IMR-90 (cell line): ENCODE data around the gene CATSPER1. TPM values are rescaled to one million over a fixed set of nuclear protein-coding genes. Genes with fewer than 3 reads are reported as not detected.

Experiments used
- ATAC-seq: fragments of 200-7000 bp; cut with Tn5 transposase; 2 replicates; pipeline ENCODE4 v1.9.1; 2020; ENCODE audit warnings: low read depth, mild to moderate bottlenecking, moderate library complexity
- BruUV-seq: library from RNA; stranded (reverse); fragments of 400-500 nt; replicated peaks from 2 replicates; lab custom pipeline; 2021; lab: Mats Ljungman, UMichigan
- CTCF ChIA-PET: fragments of 300-600 bp; formaldehyde crosslinking; extraction: SDS; loops from one replicate; lab custom pipeline; 2021; ENCODE audit warnings: antibody characterized with exemption; lab: Yijun Ruan, JAX
- POLR2A ChIA-PET: fragments of 300-600 bp; sonication (Branson Sonifier 250); formaldehyde crosslinking; loops from one replicate; lab custom pipeline; 2022; ENCODE audit warnings: antibody characterized with exemption; ENCODE audit not compliant: unreplicated experiment; lab: Charles Lee
- DNase-seq: peaks from one replicate; pipeline ENCODE4 v3.0.0; 2013
- H2AFZ ChIP-seq: replicated peaks from 2 replicates; pipeline ENCODE3; 2013; ENCODE audit warnings: low read length, mild to moderate bottlenecking; ENCODE audit not compliant: poor library complexity
- H2AK5ac ChIP-seq: 2 replicates; pipeline ENCODE4 v1.6.1; 2013; ENCODE audit warnings: low read depth, low read length, inconsistent platforms
- H2AK9ac ChIP-seq: replicated peaks from 2 replicates; pipeline ENCODE3; 2013; ENCODE audit warnings: mild to moderate bottlenecking, low read depth, low read length, moderate library complexity; ENCODE audit not compliant: poor library complexity
- H2BK120ac ChIP-seq: 2 replicates; pipeline ENCODE4 v1.6.1; 2013; ENCODE audit warnings: low read depth, low read length, inconsistent platforms
- H2BK15ac ChIP-seq: 3 replicates; pipeline ENCODE4 v1.6.1; 2013; ENCODE audit warnings: low read depth, low read length, inconsistent platforms
- H2BK20ac ChIP-seq: 2 replicates; pipeline ENCODE4 v1.6.1; 2013; ENCODE audit warnings: low read depth, mild to moderate bottlenecking, inconsistent platforms, low read length, moderate library complexity
- H2BK5ac ChIP-seq: 2 replicates; pipeline ENCODE4 v1.6.1; 2013; ENCODE audit warnings: mild to moderate bottlenecking, low read depth, low read length, inconsistent platforms; ENCODE audit not compliant: poor library complexity, severe bottlenecking
- H3K14ac ChIP-seq: replicated peaks from 2 replicates; pipeline ENCODE4 v1.6.1; 2013; ENCODE audit warnings: low read depth, low read length, inconsistent platforms
- H3K18ac ChIP-seq: 2 replicates; pipeline ENCODE4 v1.6.1; 2013; ENCODE audit warnings: low read depth, low read length, control low read depth
- H3K23ac ChIP-seq: 2 replicates; pipeline ENCODE4 v1.6.1; 2013; ENCODE audit warnings: low read depth, low read length, inconsistent platforms
- H3K27ac ChIP-seq: 2 replicates; pipeline ENCODE4 v1.5.1; 2013; ENCODE audit warnings: mild to moderate bottlenecking, control low read depth, low read length; ENCODE audit not compliant: insufficient read depth
- H3K27me3 ChIP-seq: 2 replicates; pipeline ENCODE4 v1.6.1; 2013; ENCODE audit warnings: low read length; ENCODE audit not compliant: control insufficient read depth, insufficient read depth
- H3K36me3 ChIP-seq: 2 replicates; pipeline ENCODE4 v1.6.1; 2013; ENCODE audit warnings: low read length, mixed read lengths; ENCODE audit not compliant: control insufficient read depth, insufficient read depth
- H3K4ac ChIP-seq: 2 replicates; pipeline ENCODE4 v1.6.1; 2013; ENCODE audit warnings: low read depth, low read length, inconsistent platforms
- H3K4me1 ChIP-seq: 2 replicates; pipeline ENCODE4 v1.6.1; 2013; ENCODE audit warnings: low read length, mixed read lengths; ENCODE audit not compliant: control insufficient read depth, insufficient read depth
- H3K4me2 ChIP-seq: 2 replicates; pipeline ENCODE4 v1.6.1; 2013; ENCODE audit warnings: low read depth, mild to moderate bottlenecking, control low read depth, low read length, moderate library complexity
- H3K4me3 ChIP-seq: 2 replicates; pipeline ENCODE4 v1.5.1; 2013; ENCODE audit warnings: low read depth, mild to moderate bottlenecking, control low read depth, low read length, moderate library complexity; ENCODE audit not compliant: insufficient read depth
- H3K56ac ChIP-seq: 2 replicates; pipeline ENCODE4 v1.6.1; 2013; ENCODE audit warnings: low read length, inconsistent platforms; ENCODE audit not compliant: insufficient read depth; ENCODE audit errors: extremely low read depth
- H3K79me1 ChIP-seq, 2 experiments: 2 replicates each; pipeline ENCODE4 v1.6.1; 2013; ENCODE audit warnings: low read length in 2 of 2, inconsistent platforms in 1 of 2, low read depth in 1 of 2
- H3K9ac ChIP-seq: 2 replicates; pipeline ENCODE4 v1.6.1; 2013; ENCODE audit warnings: low read depth, low read length, control low read depth
- H3K9me1 ChIP-seq: 2 replicates; pipeline ENCODE4 v1.6.1; 2013; ENCODE audit warnings: low read length, inconsistent platforms; ENCODE audit not compliant: insufficient read depth
- H3K9me3 ChIP-seq: 2 replicates; pipeline ENCODE4 v1.6.1; 2013; ENCODE audit warnings: low read length; ENCODE audit not compliant: control insufficient read depth, insufficient read depth
- H4K20me1 ChIP-seq: 2 replicates; pipeline ENCODE4 v1.6.1; 2013; ENCODE audit warnings: low read length, inconsistent platforms; ENCODE audit not compliant: insufficient read depth
- H4K5ac ChIP-seq: 2 replicates; pipeline ENCODE4 v1.6.1; 2013; ENCODE audit warnings: mild to moderate bottlenecking, low read depth, low read length, control low read depth
- H4K8ac ChIP-seq, 2 experiments: 2 replicates each; pipeline ENCODE4 v1.6.1; 2013; ENCODE audit warnings: low read depth in 2 of 2, low read length in 2 of 2, control low read depth in 1 of 2, inconsistent platforms in 1 of 2
- H4K91ac ChIP-seq: 2 replicates; pipeline ENCODE4 v1.6.1; 2013; ENCODE audit warnings: low read depth, low read length, inconsistent platforms; ENCODE audit not compliant: insufficient read depth
- CEBPB ChIP-seq: IDR thresholded peaks from 2 replicates; pipeline ENCODE4 v1.6.1; 2012; ENCODE audit warnings: low read depth, low read length, improper control_type of control experiment
- MAZ ChIP-seq: IDR thresholded peaks from 2 replicates; pipeline ENCODE4 v1.6.1; 2012; ENCODE audit warnings: low read depth, mild to moderate bottlenecking, low read length, improper control_type of control experiment, moderate library complexity, borderline replicate concordance
- WGBS, 2 experiments: methylation state at CpG; one replicate each; pipeline versions ENCODE4 v1.1.5 to v1.1.7; 2013; ENCODE audit warnings: missing lambda C conversion rate in 2 of 2; ENCODE audit not compliant: insufficient read length in 1 of 2; ENCODE audit errors: extremely low coverage in 2 of 2; 5-methylcytosine and 5-hydroxymethylcytosine counted together
- dilution Hi-C: fragments of 300-500 bp; cut with HindIII; formaldehyde crosslinking; loops from one replicate; pipeline ENCODE4 v1.14.3; 2018; ENCODE audit warnings: low sequenced_read_pairs; ENCODE audit not compliant: unreplicated experiment
- in situ Hi-C: fragments of 300-500 bp; cut with MboI; formaldehyde crosslinking; loops from 3 replicates; pipeline ENCODE4 v1.14.3; 2019; ENCODE audit warnings: low sequenced_read_pairs, inconsistent platforms, mixed read lengths
- intact Hi-C: fragments of 100-400 bp; cut with micrococcal nuclease; formaldehyde crosslinking; loops from 2 replicates; pipeline ENCODE4 v1.10.0; 2022
- polyA plus RNA-seq, 3 experiments: library from polyadenylated mRNA; depleted of rRNA; stranded (reverse); fragments of >200 nt; gene quantifications; 2 replicates each; pipeline ENCODE4 v1.2.3, GENCODE V29; 2012; ENCODE audit warnings: low replicate concordance in 1 of 3
- total RNA-seq: library from RNA; depleted of rRNA; stranded (reverse); fragments of >200 nt; gene quantifications from 2 replicates; pipeline ENCODE4 v1.2.3, GENCODE V29; 2012

CATSPER1 gene
- total and polyA plus RNA-seq, 2 of the 4 experiments (the other 2 are of a cell fraction) = 0.18 to 0.91 TPM

DNA sequence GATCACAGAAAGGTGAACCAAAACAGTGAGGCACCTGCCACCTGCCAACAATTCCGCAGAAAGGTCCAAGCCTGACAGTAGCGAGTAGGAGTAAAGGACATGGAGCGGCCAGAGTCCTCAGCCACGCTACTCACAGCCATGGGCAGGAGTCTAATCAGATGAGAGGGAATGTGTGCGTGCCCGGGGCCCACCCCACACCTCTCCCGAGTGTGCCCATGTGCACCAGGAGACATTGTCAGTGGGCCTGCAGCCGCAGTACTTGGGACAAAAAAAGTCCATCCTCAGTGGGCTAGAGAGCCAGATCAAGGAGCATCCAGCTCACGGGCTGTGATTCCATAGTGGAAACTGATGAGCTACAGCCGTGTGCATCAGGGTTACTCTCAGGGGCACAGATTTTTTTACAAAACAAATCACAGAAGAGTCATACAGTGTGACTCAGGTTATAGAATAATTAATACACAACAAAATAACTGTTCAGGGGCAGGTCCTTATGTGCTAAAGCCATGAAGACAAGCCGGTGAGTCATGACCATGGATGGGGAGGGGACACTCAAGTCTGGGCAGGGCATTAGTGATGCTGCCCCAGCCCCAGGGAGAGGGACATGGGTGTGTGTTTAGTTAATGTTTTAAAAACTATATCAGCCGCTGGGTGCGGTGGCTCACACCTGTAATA lies 52.7 kb downstream of the CATSPER1 start:
- Histone ChIP-seq H3K18ac (no peak overlapping the region), H4K91ac (no peak overlapping the region), H3K79me1 (peaks cover 5 to 27% of the 10 kb centered on the region in 2 experiments), H3K56ac (no peak overlapping the region), H2BK120ac (no peak overlapping the region), H2AK5ac (no peak overlapping the region), H3K4me2 (no peak overlapping the region), H4K8ac (no peak overlapping the region), H3K4ac (no peak overlapping the region), H2BK15ac (no peak overlapping the region), H2AK9ac (peak overlapping the region; percentile 15), H2BK20ac (no peak overlapping the region), H3K36me3 (peaks cover 43% of the 10 kb centered on the region), H3K23ac (no peak overlapping the region), H3K9me3 (no peaks in the 10 kb centered on the region), H3K4me3 (no peak overlapping the region), H3K14ac (no peak overlapping the region), H4K20me1 (no peaks in the 10 kb centered on the region), H3K9me1 (no peaks in the 10 kb centered on the region), H2BK5ac (no peak overlapping the region), H2AFZ (no peak overlapping the region), H3K4me1 (0 out of 2 replicates have a peak, but pooled peaks cover 2% of the 10 kb centered on the region), H4K5ac (no peak overlapping the region), H3K27me3 (no peaks in the 10 kb centered on the region), H3K9ac (no peak overlapping the region), H3K27ac (no peak overlapping the region)
- ATAC-seq (peak; percentile 74), DNase-seq (peak; percentile 76)
- no TSS peak for BruUV-seq
- in situ Hi-C loops = no loop called here
- POLR2A ChIA-PET = no interaction called here
- no peak for TF ChIP-seq MAZ
- no peak for TF ChIP-seq CEBPB
- CTCF ChIA-PET = interaction anchor here (0.6 kb wide), 1 partner anchor 16 kb away, joined by 3 read pairs; no protein-coding TSS in a partner anchor
- intact Hi-C loops = no loop called here
- dilution Hi-C loops = no loop called here
- WGBS, 2 experiments = no CpG with 5 or more reads among the region's 13 CpGs
